Ascending aorta (tissue), 2 donors: ENCODE measurements around the gene SPG7. TPM values are rescaled to one million over a fixed set of nuclear protein-coding genes. Genes with fewer than 3 reads are reported as not detected.

Source experiments
- DNase-seq, 2 donors: peaks; one replicate each; pipeline ENCODE4 v3.0.0-alpha.2; 2019; ENCODE audit warnings: low spot score in 2 of 2
- H3K27ac ChIP-seq, 2 donors: fragments of 200-600 bp; sonication (generic); one replicate each; pipeline ENCODE4 v1.5.1; 2016 to 2017; ENCODE audit warnings: mild to moderate bottlenecking in 1 of 2
- H3K27me3 ChIP-seq: fragments of 200-600 bp; sonication (generic); one replicate; pipeline ENCODE4 v1.5.1; 2017
- H3K36me3 ChIP-seq, 2 donors: fragments of 200-600 bp; sonication (generic); one replicate each; pipeline ENCODE4 v1.5.1; 2016
- H3K4me1 ChIP-seq, 2 donors: fragments of 200-600 bp; sonication (generic); one replicate each; pipeline ENCODE4 v1.5.1; 2016 to 2017; ENCODE audit warnings: mild to moderate bottlenecking in 1 of 2
- H3K4me3 ChIP-seq, 2 donors: fragments of 200-600 bp; sonication (generic); one replicate each; pipeline ENCODE4 v1.5.1; 2016 to 2017; ENCODE audit warnings: mild to moderate bottlenecking in 1 of 2
- H3K9me3 ChIP-seq, 2 donors: fragments of 200-600 bp; sonication (generic); one replicate each; pipeline ENCODE4 v1.5.1; 2016
- intact Hi-C: fragments of 100-400 bp; cut with DNase I; formaldehyde crosslinking; loops from one replicate; pipeline ENCODE4 v1.15.1; 2023
- total RNA-seq: library from RNA; depleted of rRNA; stranded (reverse); fragments of >200 nt; gene quantifications from one replicate; pipeline ENCODE4 v1.1.0, GENCODE V29; 2016
- TF ChIP-seq, protein P1 (sequence below), 3 experiments: fragments of 200-600 bp in 2 of 3; fragments of 450-650 bp in 1 of 3; sonication (generic) in 2 of 3; IDR thresholded peaks; one replicate each; pipeline ENCODE4 v1.5.1; 2016 to 2019; ENCODE audit warnings: antibody characterized with exemption in 3 of 3, mild to moderate bottlenecking in 1 of 3, moderate library complexity in 1 of 3

Gene SPG7
- total RNA-seq, 1 donor from 2014 or later, result 108 TPM

DNA sequence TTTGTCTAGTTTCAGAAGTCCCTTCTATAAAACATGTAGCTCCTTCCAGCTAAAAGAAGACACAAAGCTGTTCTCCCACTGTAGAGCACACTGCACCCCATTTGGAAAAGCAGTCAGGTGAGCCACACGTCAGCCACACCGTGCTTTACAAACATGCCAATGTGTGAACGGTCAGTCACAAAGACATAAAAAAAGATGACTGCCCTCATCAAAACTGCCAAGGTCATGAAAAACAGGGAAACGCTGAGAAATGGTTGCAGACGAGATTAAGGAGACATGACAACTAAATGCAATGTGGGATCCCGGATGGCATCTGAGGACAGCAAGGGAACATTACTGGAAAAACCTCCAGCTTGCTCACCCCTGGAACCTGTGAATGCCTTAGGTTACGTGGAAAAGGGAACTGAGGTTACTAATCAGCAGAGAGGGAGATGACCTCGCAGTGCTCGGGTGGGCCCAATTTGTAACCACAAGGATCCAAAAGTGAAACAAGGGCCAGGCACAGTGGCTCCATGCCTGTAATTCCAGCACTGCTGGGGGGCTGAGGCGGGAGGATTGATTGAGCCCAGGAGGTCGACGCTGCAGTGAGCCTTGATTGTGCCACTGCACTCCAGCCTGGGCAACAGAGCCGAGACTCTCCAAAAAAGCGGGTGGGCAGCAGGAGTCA, 25.9 kb upstream of the SPG7 start:
- Histone ChIP-seq H3K36me3 (no peaks in the 10 kb centered on the region), H3K27ac (no peak overlapping the region), H3K4me1 (peaks cover 0 to 44% of the 10 kb centered on the region in 2 donors), H3K4me3 (no peak overlapping the region), H3K9me3 (no peaks in the 10 kb centered on the region), H3K27me3 (no peaks in the 10 kb centered on the region)
- TF ChIP-seq, protein P1, sequence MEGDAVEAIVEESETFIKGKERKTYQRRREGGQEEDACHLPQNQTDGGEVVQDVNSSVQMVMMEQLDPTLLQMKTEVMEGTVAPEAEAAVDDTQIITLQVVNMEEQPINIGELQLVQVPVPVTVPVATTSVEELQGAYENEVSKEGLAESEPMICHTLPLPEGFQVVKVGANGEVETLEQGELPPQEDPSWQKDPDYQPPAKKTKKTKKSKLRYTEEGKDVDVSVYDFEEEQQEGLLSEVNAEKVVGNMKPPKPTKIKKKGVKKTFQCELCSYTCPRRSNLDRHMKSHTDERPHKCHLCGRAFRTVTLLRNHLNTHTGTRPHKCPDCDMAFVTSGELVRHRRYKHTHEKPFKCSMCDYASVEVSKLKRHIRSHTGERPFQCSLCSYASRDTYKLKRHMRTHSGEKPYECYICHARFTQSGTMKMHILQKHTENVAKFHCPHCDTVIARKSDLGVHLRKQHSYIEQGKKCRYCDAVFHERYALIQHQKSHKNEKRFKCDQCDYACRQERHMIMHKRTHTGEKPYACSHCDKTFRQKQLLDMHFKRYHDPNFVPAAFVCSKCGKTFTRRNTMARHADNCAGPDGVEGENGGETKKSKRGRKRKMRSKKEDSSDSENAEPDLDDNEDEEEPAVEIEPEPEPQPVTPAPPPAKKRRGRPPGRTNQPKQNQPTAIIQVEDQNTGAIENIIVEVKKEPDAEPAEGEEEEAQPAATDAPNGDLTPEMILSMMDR (IDR thresholded peaks at IDR 0.05), result no peak
- no peak for DNase-seq
- intact Hi-C loops, result no loop called here

DNA sequence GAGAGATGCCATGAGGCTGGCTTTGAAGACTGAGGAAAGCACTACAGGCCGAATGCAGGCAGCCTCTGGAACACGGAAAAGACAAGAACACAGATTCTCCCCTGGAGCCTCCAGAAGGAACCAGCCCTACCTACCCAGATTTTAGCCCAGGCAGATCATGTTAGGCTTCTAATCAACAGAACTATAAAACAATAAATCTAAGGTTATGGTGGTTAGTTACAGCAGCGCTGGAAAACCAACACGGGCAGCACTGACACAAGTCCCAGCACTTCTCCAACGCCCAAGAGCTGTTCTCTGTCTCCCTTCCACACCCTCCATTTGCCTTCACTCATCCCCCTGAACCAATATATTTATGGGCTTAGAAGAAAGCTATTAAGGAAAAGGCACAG, 25.4 kb upstream of the SPG7 start:
- Histone ChIP-seq H3K4me3 (no peak overlapping the region), H3K27ac (no peak overlapping the region), H3K36me3 (no peaks in the 10 kb centered on the region), H3K27me3 (no peaks in the 10 kb centered on the region), H3K9me3 (no peaks in the 10 kb centered on the region), H3K4me1 (peaks cover 0 to 44% of the 10 kb centered on the region in 2 donors)
- intact Hi-C loops, result no loop called here
- no peak for DNase-seq
- TF ChIP-seq, protein P1 (IDR thresholded peaks at IDR 0.05), result no peak

DNA sequence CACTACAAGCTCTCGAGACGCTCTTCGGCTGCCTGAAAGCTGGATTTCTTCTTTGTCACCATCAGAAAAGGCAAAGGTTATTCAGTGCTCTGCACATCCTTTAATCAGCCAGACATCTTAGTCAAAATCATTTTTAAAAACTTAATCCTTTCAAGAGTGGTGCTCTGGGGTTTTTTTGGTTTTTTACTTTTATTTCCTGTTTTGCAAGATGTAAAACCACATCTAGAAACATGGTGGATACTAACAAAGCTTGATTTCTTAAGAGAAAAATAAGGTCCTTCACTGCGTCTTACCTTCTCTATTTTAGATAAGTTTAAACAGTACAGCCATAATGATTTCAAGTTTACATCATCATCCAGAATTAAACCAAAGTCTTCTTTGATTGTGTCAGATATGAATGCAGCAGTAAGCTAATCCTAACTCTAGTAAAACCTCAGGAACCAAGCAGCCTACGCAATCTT, 24.1 kb upstream of the SPG7 start:
- Histone ChIP-seq H3K36me3 (no peaks in the 10 kb centered on the region), H3K9me3 (no peaks in the 10 kb centered on the region), H3K27me3 (no peaks in the 10 kb centered on the region), H3K27ac (no peak overlapping the region), H3K4me3 (no peak overlapping the region), H3K4me1 (peaks cover 2 to 50% of the 10 kb centered on the region in 2 donors)
- no peak for DNase-seq
- intact Hi-C loops, result no loop called here
- TF ChIP-seq, protein P1 (IDR thresholded peaks at IDR 0.05), result no peak

DNA sequence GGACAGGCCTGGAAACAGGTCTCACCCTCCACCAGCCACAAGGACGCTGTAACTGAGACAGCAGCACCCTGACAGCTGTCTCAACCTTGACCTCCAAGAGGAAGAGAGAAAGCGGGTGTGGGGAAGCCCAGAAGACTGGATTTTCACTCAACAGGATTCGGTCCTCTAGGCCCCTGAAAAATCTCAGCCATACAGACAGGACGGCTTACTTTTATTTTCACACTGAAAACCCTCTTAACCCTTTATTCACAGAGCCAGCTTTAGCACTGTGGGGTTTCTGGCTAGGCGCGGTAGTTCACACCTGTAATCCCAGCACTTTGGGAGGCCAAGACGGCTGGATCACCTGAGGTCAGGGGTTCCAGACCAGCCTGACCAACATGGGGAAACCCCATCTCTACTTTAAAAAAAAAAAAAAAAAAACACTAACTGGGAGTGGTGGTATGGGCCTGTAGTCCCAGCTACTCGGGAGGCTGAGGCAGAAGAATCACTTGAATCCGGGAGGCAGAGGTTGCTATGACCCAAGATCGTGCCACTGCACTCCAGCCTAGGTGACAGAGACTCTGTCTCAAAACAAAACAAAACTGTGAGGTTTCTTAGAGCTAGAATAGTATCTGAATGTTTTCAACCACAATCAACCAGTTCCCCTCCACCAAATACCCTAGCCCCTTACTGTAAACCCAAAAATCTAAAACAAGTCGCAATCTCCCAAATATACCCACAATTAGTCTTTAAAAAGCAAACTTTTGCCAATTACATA, 23.1 kb upstream of the SPG7 start:
- Histone ChIP-seq H3K27ac (no peak overlapping the region), H3K4me1 (peaks cover 2 to 43% of the 10 kb centered on the region in 2 donors), H3K9me3 (no peaks in the 10 kb centered on the region), H3K27me3 (no peaks in the 10 kb centered on the region), H3K4me3 (no peak overlapping the region), H3K36me3 (no peaks in the 10 kb centered on the region)
- TF ChIP-seq, protein P1 (IDR thresholded peaks at IDR 0.05), result no peak
- no peak for DNase-seq
- intact Hi-C loops, result no loop called here

DNA sequence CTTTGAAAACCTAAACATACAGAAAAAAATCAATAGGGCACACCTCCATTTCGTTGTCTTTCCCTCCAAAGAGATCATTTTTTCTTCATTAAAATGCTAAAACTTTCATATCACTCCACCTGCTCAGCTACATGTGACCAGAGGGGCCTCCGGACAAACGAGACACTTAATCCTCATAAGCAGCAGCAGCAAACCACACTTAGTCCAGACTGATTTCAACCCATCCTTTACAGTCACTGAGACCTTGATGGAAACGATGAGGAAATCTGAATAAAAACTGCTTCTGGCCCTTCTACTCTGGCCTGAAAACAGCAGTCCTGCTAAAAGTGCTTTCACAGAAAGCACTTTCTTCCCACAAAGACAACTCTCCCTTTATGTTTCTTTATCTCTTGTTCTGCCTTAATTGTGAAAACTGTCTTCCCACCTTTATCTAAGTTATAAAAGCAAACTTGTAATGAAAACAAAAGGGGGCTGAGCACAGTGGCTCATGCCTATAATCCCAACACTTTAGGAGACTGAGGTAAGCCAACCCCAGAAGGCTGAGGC, 22.4 kb upstream of the SPG7 start:
- TF ChIP-seq, protein P1 (IDR thresholded peaks at IDR 0.05), result no peak
- Histone ChIP-seq H3K27ac (peak overlapping the region in 1 of 2 donors; percentile 17), H3K4me1 (peaks cover 2 to 43% of the 10 kb centered on the region in 2 donors), H3K27me3 (no peaks in the 10 kb centered on the region), H3K36me3 (no peaks in the 10 kb centered on the region), H3K4me3 (no peak overlapping the region), H3K9me3 (no peaks in the 10 kb centered on the region)
- DNase-seq, result no peak
- intact Hi-C loops, result no loop called here
